K562 (cell line): Measurements from ENCODE around the gene C1QTNF12. TPM values are rescaled to one million over a fixed set of nuclear protein-coding genes. Genes with fewer than 3 reads are reported as not detected.

ENCODE experiments used
- NCOA2 ChIP-seq, 2 experiments: fragments of 450-650 bp; IDR thresholded peaks; 2 replicates each; pipeline ENCODE4 v1.6.1; 2018; ENCODE audit warnings: mild to moderate bottlenecking in 2 of 2, moderate library complexity in 1 of 2; ENCODE audit not compliant: partially characterized antibody in 2 of 2
- NR4A1 ChIP-seq, 2 experiments: fragments of 250-450 bp in 1 of 2; fragments of 450-650 bp in 1 of 2; sonication (Bioruptor Pico) in 1 of 2; IDR thresholded peaks; 2 replicates each; pipeline versions ENCODE4 v1.4.0 to v1.6.1; 2016 to 2020; ENCODE audit warnings: mild to moderate bottlenecking in 2 of 2, missing compliant biosample characterization in 1 of 2, missing genetic modification characterization in 1 of 2, moderate library complexity in 1 of 2
- PRMT5 ChIP-seq: sonication (generic); formaldehyde crosslinking; IDR thresholded peaks from 2 replicates; pipeline ENCODE4 v1.5.0; 2020; ENCODE audit warnings: missing genetic modification reagents
- TCFL5 ChIP-seq: fragments of 250-450 bp; sonication (Bioruptor Pico); conservative IDR thresholded peaks from 2 replicates; pipeline ENCODE4 v1.6.1; 2021; ENCODE audit warnings: mild to moderate bottlenecking, moderate library complexity, matching md5 sums
- THRAP3 ChIP-seq: fragments of 450-650 bp; IDR thresholded peaks from 2 replicates; pipeline ENCODE4 v1.6.1; 2016; ENCODE audit warnings: mild to moderate bottlenecking, inconsistent platforms, borderline replicate concordance
- YY1 ChIP-seq, 3 experiments: IDR thresholded peaks; 2 replicates each; pipeline ENCODE4 v1.6.1; 2011; ENCODE audit warnings: low read length in 2 of 3, mild to moderate bottlenecking in 2 of 3, moderate library complexity in 2 of 3, borderline replicate concordance in 1 of 3, control low read depth in 1 of 3, low read depth in 1 of 3; ENCODE audit not compliant: insufficient read depth in 3 of 3, insufficient replicate concordance in 2 of 3, control insufficient read depth in 1 of 3, insufficient read length in 1 of 3; ENCODE audit errors: extremely low read depth in 1 of 3
- polyA plus RNA-seq, 8 experiments: library from polyadenylated mRNA; depleted of rRNA in 4 of 8; stranded (reverse) in 5 of 8; unstranded in 3 of 8; fragments of >200 nt; fragmentation: Nextera tagmentation in 2 of 8; fragmentation: Illumina TruSeq in 1 of 8; extraction: Ambion mirVana in 2 of 8; extraction: Trizol in 1 of 8; gene quantifications; 2 replicates each; pipeline versions ENCODE4 v1.2.1 to v1.2.3, GENCODE V29; 2011 to 2014; ENCODE audit warnings: inconsistent platforms in 1 of 8, missing spikeins in 1 of 8
- total RNA-seq, 7 experiments: library from RNA; depleted of rRNA in 6 of 7; stranded (reverse); fragments of >200 nt in 6 of 7; fragmentation: Illumina TruSeq in 2 of 7; extraction: Trizol in 2 of 7; gene quantifications; 2 replicates each; pipeline versions ENCODE4 v1.2.1 to v1.2.3, GENCODE V29; 2011 to 2021; ENCODE audit warnings: low replicate concordance in 1 of 7
- TF ChIP-seq, protein P1 (sequence below): IDR thresholded peaks from 2 replicates; pipeline ENCODE4 v1.6.1; 2012; ENCODE audit warnings: low read depth, low read length, improper control_type of control experiment, borderline replicate concordance
- TF ChIP-seq, protein P2 (sequence below), 2 experiments: fragments of 450-650 bp; IDR thresholded peaks; 2 replicates each; pipeline ENCODE4 v1.6.1; 2018; ENCODE audit warnings: mild to moderate bottlenecking in 2 of 2, low read depth in 1 of 2; ENCODE audit not compliant: partially characterized antibody in 2 of 2
- TF ChIP-seq, protein P3 (sequence below), 2 experiments: IDR thresholded peaks in 1 of 2; conservative IDR thresholded peaks in 1 of 2; 2 replicates each; pipeline ENCODE4 v1.6.1; 2016; ENCODE audit warnings: low read depth in 2 of 2, mild to moderate bottlenecking in 1 of 2, missing compliant biosample characterization in 1 of 2, missing genetic modification characterization in 1 of 2, moderate library complexity in 1 of 2
- TF ChIP-seq, protein P4 (sequence below): sonication (generic); formaldehyde crosslinking; IDR thresholded peaks from 2 replicates; pipeline ENCODE4 v1.8.0; 2022; ENCODE audit warnings: mild to moderate bottlenecking, missing genetic modification reagents, borderline replicate concordance

C1QTNF12 gene
- total and polyA plus RNA-seq, 9 of the 15 experiments (the other 6 are each of a cell fraction or from before 2014, with no cell fraction given): 0.11 to 4.3 (median 0.93) TPM; not detected in 3

DNA sequence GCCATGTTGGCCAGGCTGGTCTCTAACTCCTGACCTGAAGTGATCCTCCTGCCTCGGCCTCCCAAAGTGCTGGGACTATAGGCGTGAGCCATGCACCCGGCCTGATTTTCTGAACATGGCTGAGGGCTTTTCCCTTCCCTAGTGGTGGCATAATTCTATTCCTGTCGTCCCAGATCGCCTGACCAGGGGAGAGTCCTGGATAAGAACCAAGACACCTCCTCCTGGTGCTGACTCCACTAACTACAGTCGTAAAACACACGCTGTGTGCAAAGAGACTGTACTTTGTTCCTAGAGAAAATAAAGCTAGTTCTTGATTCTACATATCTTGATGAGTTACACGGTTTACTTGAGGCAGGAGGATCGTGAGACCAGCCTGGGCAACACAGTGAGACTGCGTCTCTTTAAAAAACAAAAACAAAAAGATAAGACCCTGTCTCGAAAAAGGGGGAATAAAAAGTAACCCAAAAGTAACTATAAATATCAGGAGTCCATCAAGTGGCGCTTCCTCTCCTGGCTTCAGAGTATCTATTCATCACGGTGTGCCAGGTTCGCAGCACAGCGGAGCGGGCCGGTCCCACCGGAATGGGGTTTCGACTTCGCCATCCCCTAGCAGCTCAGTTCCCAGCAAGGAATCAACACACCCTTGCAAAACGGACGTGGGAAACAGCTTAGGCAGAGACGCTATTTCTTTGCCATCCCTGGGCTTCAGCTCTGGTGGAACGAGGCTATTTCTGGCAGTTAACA lies 15.7 kb downstream of the C1QTNF12 start (continued):
- peak in 1 of 3 experiments; percentile 7 for TF ChIP-seq YY1 (IDR thresholded peaks at IDR 0.05; ENCODE audit: borderline replicate concordance in 1 of 3, control insufficient read depth in 1 of 3, extremely low read depth in 1 of 3, insufficient read depth in 3 of 3, insufficient read length in 1 of 3, insufficient replicate concordance in 2 of 3, low read depth in 1 of 3, low read length in 2 of 3)
- TF ChIP-seq, protein P1, sequence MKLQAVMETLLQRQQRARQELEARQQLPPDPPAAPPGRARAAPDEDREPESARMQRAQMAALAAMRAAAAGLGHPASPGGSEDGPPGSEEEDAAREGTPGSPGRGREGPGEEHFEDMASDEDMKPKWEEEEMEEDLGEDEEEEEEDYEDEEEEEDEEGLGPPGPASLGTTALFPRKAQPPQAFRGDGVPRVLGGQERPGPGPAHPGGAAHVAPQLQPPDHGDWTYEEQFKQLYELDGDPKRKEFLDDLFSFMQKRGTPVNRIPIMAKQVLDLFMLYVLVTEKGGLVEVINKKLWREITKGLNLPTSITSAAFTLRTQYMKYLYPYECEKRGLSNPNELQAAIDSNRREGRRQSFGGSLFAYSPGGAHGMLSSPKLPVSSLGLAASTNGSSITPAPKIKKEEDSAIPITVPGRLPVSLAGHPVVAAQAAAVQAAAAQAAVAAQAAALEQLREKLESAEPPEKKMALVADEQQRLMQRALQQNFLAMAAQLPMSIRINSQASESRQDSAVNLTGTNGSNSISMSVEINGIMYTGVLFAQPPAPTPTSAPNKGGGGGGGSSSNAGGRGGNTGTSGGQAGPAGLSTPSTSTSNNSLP: no peak
- TF ChIP-seq, protein P2, sequence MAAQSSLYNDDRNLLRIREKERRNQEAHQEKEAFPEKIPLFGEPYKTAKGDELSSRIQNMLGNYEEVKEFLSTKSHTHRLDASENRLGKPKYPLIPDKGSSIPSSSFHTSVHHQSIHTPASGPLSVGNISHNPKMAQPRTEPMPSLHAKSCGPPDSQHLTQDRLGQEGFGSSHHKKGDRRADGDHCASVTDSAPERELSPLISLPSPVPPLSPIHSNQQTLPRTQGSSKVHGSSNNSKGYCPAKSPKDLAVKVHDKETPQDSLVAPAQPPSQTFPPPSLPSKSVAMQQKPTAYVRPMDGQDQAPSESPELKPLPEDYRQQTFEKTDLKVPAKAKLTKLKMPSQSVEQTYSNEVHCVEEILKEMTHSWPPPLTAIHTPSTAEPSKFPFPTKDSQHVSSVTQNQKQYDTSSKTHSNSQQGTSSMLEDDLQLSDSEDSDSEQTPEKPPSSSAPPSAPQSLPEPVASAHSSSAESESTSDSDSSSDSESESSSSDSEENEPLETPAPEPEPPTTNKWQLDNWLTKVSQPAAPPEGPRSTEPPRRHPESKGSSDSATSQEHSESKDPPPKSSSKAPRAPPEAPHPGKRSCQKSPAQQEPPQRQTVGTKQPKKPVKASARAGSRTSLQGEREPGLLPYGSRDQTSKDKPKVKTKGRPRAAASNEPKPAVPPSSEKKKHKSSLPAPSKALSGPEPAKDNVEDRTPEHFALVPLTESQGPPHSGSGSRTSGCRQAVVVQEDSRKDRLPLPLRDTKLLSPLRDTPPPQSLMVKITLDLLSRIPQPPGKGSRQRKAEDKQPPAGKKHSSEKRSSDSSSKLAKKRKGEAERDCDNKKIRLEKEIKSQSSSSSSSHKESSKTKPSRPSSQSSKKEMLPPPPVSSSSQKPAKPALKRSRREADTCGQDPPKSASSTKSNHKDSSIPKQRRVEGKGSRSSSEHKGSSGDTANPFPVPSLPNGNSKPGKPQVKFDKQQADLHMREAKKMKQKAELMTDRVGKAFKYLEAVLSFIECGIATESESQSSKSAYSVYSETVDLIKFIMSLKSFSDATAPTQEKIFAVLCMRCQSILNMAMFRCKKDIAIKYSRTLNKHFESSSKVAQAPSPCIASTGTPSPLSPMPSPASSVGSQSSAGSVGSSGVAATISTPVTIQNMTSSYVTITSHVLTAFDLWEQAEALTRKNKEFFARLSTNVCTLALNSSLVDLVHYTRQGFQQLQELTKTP (IDR thresholded peaks at IDR 0.05; ENCODE audit: low read depth in 1 of 2, partially characterized antibody in 2 of 2): no peak
- TF ChIP-seq, protein P3, sequence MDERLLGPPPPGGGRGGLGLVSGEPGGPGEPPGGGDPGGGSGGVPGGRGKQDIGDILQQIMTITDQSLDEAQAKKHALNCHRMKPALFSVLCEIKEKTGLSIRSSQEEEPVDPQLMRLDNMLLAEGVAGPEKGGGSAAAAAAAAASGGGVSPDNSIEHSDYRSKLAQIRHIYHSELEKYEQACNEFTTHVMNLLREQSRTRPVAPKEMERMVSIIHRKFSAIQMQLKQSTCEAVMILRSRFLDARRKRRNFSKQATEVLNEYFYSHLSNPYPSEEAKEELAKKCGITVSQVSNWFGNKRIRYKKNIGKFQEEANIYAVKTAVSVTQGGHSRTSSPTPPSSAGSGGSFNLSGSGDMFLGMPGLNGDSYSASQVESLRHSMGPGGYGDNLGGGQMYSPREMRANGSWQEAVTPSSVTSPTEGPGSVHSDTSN (CRISPR knock-in tag; IDR thresholded peaks at IDR 0.05; ENCODE audit: low read depth): no peak
- TF ChIP-seq, protein P3 (tag; conservative IDR thresholded peaks at IDR 0.05; ENCODE audit: low read depth): no peak
- TF ChIP-seq THRAP3: 0 out of 2 replicates have a peak, but pooled peaks have one; percentile 59
- TF ChIP-seq, protein P4, sequence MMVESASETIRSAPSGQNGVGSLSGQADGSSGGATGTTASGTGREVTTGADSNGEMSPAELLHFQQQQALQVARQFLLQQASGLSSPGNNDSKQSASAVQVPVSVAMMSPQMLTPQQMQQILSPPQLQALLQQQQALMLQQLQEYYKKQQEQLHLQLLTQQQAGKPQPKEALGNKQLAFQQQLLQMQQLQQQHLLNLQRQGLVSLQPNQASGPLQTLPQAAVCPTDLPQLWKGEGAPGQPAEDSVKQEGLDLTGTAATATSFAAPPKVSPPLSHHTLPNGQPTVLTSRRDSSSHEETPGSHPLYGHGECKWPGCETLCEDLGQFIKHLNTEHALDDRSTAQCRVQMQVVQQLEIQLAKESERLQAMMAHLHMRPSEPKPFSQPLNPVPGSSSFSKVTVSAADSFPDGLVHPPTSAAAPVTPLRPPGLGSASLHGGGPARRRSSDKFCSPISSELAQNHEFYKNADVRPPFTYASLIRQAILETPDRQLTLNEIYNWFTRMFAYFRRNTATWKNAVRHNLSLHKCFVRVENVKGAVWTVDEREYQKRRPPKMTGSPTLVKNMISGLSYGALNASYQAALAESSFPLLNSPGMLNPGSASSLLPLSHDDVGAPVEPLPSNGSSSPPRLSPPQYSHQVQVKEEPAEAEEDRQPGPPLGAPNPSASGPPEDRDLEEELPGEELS (CRISPR knock-in tag): no peak
- TF ChIP-seq PRMT5 (CRISPR knock-in tag): no peak
- no peak for TF ChIP-seq NR4A1 (CRISPR knock-in tag; IDR thresholded peaks at IDR 0.05)
- TF ChIP-seq NR4A1 (tag; IDR thresholded peaks at IDR 0.05): no peak
- TF ChIP-seq TCFL5: no peak
- no peak for TF ChIP-seq NCOA2 (IDR thresholded peaks at IDR 0.05; ENCODE audit: partially characterized antibody in 2 of 2)
